Tibial nerve (tissue), 4 donors: ENCODE measurements around the gene LRRC27. TPM values are rescaled to one million over a fixed set of nuclear protein-coding genes. Genes with fewer than 3 reads are reported as not detected.

Experiments
- DNase-seq, 2 donors: peaks; one replicate each; pipeline ENCODE4 v3.0.0-alpha.2; 2019; ENCODE audit warnings: low spot score in 2 of 2
- H3K27ac ChIP-seq, 4 donors: fragments of 200-600 bp; sonication (generic) in 3 of 4; one replicate each; pipeline ENCODE4 v1.5.1; 2017 to 2019; ENCODE audit warnings: mild to moderate bottlenecking in 1 of 4
- H3K27me3 ChIP-seq, 2 donors: fragments of 200-600 bp; sonication (generic) in 1 of 2; one replicate each; pipeline versions ENCODE4 v1.5.1 to v1.6.0; 2017 to 2019
- H3K36me3 ChIP-seq, 3 donors: fragments of 200-600 bp; sonication (generic); one replicate each; pipeline ENCODE4 v1.5.1; 2018 to 2019
- H3K4me1 ChIP-seq, 4 donors: fragments of 200-600 bp; sonication (generic) in 3 of 4; one replicate each; pipeline ENCODE4 v1.5.1; 2017 to 2019
- H3K4me3 ChIP-seq, 4 donors: fragments of 200-600 bp; sonication (generic) in 3 of 4; one replicate each; pipeline ENCODE4 v1.5.1; 2017 to 2019; ENCODE audit warnings: mild to moderate bottlenecking in 1 of 4, moderate library complexity in 1 of 4
- H3K9me3 ChIP-seq, 4 donors: fragments of 200-600 bp; sonication (generic) in 3 of 4; one replicate each; pipeline ENCODE4 v1.5.1; 2017 to 2019
- CTCF ChIP-seq, 5 experiments: fragments of 200-600 bp in 3 of 5; fragments of 450-650 bp in 2 of 5; sonication (generic) in 3 of 5; IDR thresholded peaks; one replicate each; pipeline ENCODE4 v1.5.1; 2016 to 2019; ENCODE audit warnings: antibody characterized with exemption in 5 of 5, mild to moderate bottlenecking in 3 of 5, moderate library complexity in 2 of 5
- EP300 ChIP-seq, 2 donors: sonication (generic); formaldehyde crosslinking; IDR thresholded peaks; one replicate each; pipeline ENCODE4 v1.6.1; 2017; ENCODE audit warnings: antibody characterized with exemption in 2 of 2, mild to moderate bottlenecking in 1 of 2
- POLR2A ChIP-seq, 2 donors: fragments of 450-650 bp; IDR thresholded peaks; one replicate each; pipeline ENCODE4 v1.6.1; 2017; ENCODE audit warnings: antibody characterized with exemption in 2 of 2, mild to moderate bottlenecking in 2 of 2, moderate library complexity in 2 of 2
- WGBS, 2 donors: methylation state at CpG; one replicate each; pipeline ENCODE4 v1.1.5; 2018; 5-methylcytosine and 5-hydroxymethylcytosine counted together
- total RNA-seq, 4 donors: library from RNA; depleted of rRNA; stranded (reverse); fragments of >200 nt; gene quantifications; one replicate each; pipeline ENCODE4 v1.1.0, GENCODE V29; 2016

Gene LRRC27
- total RNA-seq, 4 donors from 2014 or later = 10.1 to 21.6 (median 17.9) TPM

DNA sequence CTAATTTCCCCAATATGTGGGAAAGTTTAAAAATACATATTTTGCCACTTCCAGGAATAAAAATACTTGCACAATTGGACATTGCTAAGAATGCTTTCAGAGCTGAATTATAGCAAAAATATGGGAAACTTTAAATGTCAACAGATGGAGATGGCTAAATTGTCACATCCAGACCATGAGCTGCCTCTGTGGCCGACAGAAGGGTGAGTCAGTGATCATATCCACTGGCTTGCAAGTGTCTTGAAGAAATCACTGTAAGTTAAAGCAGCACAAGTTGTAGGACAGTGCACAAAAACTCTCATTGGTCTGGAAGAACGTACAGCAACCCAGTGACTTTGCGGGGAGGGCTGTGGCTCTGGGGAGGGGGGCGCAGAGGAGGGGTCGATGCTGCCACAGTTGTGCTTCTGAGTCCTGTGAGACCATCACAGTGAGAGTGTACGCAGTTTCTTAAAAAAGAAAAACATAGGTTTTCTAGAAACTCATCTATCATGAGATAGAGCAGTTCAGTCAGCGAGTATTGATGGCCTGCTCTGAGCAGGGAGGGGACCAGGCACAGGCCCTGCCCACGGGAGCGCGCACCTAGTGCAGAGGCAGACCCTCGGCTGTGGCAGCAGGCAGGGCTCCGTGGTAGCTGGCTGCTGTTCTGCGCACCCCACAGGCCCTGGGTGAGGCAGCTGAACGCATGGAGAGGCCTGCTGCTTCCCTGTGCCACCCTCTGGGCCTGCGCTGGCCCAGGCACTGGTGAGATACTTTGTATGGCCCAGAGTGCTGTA, 25.5 kb downstream of the LRRC27 start:
- DNase-seq = no peak
- H3K27ac ChIP-seq = no peak overlapping the region
- TF ChIP-seq CTCF (IDR thresholded peaks at IDR 0.05) (no peak), EP300 (IDR thresholded peaks at IDR 0.05) (no peak), POLR2A (IDR thresholded peaks at IDR 0.05) (no peak)
- no peaks in the 10 kb centered on the region for H3K27me3 ChIP-seq
- peaks cover 0 to 4% (median 0%) of the 10 kb centered on the region in 4 donors for H3K4me1 ChIP-seq
- H3K4me3 ChIP-seq = no peak overlapping the region
- 91% methylated on average over 15 of the region's 15 CpGs for WGBS, 2 donors
- no peaks in the 10 kb centered on the region for H3K9me3 ChIP-seq
- H3K36me3 ChIP-seq = peaks cover 0 to 49% (median 0%) of the 10 kb centered on the region in 3 donors

GRCh38 chr10:132359305-132360040, 27.5 kb downstream of the LRRC27 start:
- 79 to 80% methylated on average over 17 to 21 of the region's 21 CpGs for WGBS, 2 donors
- Histone ChIP-seq H3K36me3 (peaks cover 0 to 51% (median 0%) of the 10 kb centered on the region in 3 donors), H3K27me3 (no peaks in the 10 kb centered on the region), H3K4me3 (no peak overlapping the region), H3K9me3 (no peaks in the 10 kb centered on the region), H3K27ac (no peak overlapping the region), H3K4me1 (peaks cover 0 to 4% (median 0%) of the 10 kb centered on the region in 4 donors)
- DNase-seq = no peak
- TF ChIP-seq EP300 (IDR thresholded peaks at IDR 0.05) (no peak), POLR2A (IDR thresholded peaks at IDR 0.05) (no peak), CTCF (IDR thresholded peaks at IDR 0.05) (no peak)

DNA sequence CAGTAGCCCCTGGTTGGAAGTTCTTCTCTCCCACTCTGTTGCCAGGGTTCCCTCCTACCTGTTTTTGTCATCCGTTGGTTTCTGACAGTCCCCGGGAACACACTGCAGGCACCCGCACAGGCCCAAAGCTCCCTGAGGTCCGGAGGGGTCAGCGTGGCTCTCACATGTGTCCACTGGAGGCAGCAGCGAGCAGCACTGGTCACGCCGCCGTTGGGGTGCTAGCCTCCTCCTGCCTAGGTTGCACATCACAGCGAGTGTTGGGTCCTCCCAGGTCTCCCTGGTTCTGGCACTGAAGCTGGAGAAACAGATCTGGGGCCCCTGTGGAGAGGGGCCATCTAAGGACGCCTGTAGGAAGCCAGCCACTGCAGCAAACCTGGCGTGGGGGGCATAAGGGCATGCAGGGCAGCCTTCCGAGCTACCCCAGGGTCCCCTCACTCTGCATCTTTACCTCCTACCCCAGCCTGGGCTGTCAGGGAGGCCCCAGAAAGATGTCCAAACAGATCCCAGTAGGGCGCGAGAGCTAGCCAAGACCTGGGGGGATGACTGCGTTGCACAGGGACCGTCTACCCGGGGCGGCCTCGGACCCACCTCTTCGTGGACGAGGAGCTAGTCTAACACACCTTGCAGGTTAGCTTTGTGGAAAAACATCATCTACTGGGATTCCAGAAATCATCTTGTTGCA, 28.9 kb downstream of the LRRC27 start:
- 71 to 75% methylated on average over 21 to 22 of the region's 22 CpGs for WGBS, 2 donors

DNA sequence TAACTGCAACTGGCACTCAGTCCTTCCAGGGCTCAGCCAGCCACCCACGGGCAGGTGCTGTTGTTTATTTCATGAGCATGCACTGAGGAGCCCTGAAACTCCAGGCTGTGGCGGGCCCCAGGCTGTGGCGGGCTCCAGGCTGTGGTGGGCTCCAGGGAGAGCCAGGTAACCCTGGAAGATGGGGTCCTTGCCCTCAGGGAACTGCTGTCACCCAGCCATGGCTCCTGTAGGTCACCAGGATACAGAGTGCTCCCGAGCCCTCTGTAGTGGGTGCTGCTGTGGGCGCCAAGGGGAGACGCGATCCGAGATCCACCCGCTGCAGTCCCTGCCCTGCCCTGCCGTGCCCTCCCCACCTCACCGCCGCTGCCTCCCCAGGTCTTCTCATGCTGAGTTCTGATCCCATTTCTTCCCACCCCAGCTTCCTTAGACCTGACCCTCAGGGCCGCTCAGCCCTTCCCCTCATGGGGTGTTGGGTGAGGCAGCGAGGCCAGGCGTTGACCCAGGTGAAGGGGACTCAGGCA, 29.6 kb downstream of the LRRC27 start:
- no peaks in the 10 kb centered on the region for H3K9me3 ChIP-seq
- no peak for DNase-seq
- peaks cover 0 to 56% (median 0%) of the 10 kb centered on the region in 3 donors for H3K36me3 ChIP-seq
- no peaks in the 10 kb centered on the region for H3K27me3 ChIP-seq
- peaks cover 0 to 4% (median 0%) of the 10 kb centered on the region in 4 donors for H3K4me1 ChIP-seq
- no peak overlapping the region for H3K4me3 ChIP-seq
- no peak for TF ChIP-seq EP300 (IDR thresholded peaks at IDR 0.05)
- H3K27ac ChIP-seq = no peak overlapping the region
- 85 to 91% methylated on average over 14 to 15 of the region's 15 CpGs for WGBS, 2 donors

More for the DNA sequence above, 28.9 kb downstream of the LRRC27 start:
- peaks cover 0 to 54% (median 0%) of the 10 kb centered on the region in 3 donors for H3K36me3 ChIP-seq
- no peak overlapping the region for H3K27ac ChIP-seq
- H3K4me3 ChIP-seq = no peak overlapping the region
- no peaks in the 10 kb centered on the region for H3K27me3 ChIP-seq
- no peak for DNase-seq
- H3K4me1 ChIP-seq = peaks cover 0 to 4% (median 0%) of the 10 kb centered on the region in 4 donors
- no peaks in the 10 kb centered on the region for H3K9me3 ChIP-seq
- no peak for TF ChIP-seq POLR2A (IDR thresholded peaks at IDR 0.05)
- TF ChIP-seq CTCF (IDR thresholded peaks at IDR 0.05) = peak; percentile 33 to 48 (median 42)
- TF ChIP-seq EP300 (IDR thresholded peaks at IDR 0.05) = no peak

GRCh38 chr10:132362151-132362611, 30.2 kb downstream of the LRRC27 start:
- Histone ChIP-seq H3K36me3 (peaks cover 0 to 56% (median 0%) of the 10 kb centered on the region in 3 donors), H3K27ac (no peak overlapping the region), H3K4me3 (no peak overlapping the region), H3K9me3 (no peaks in the 10 kb centered on the region), H3K27me3 (no peaks in the 10 kb centered on the region), H3K4me1 (peaks cover 0 to 4% (median 0%) of the 10 kb centered on the region in 4 donors)
- TF ChIP-seq POLR2A (IDR thresholded peaks at IDR 0.05) (no peak), CTCF (IDR thresholded peaks at IDR 0.05) (no peak), EP300 (IDR thresholded peaks at IDR 0.05) (no peak)
- 81 to 84% methylated on average over 10 to 12 of the region's 12 CpGs for WGBS, 2 donors
- no peak for DNase-seq
